HepG2 (cell line): ENCODE results near the gene RNASE8. TPM values are rescaled to one million over a fixed set of nuclear protein-coding genes. Genes with fewer than 3 reads are reported as not detected.
A peak's percentile ranks its signal among the peaks of the same experiment; 100 is the strongest.

Experiments
- ATRX ChIP-seq: sonication (generic); formaldehyde crosslinking; IDR thresholded peaks from 2 replicates; pipeline ENCODE4 v1.4.0; 2020; ENCODE audit warnings: missing genetic modification reagents, borderline replicate concordance
- BHLHE40 ChIP-seq: IDR thresholded peaks from 2 replicates; pipeline ENCODE4 v1.6.1; 2011; ENCODE audit warnings: low read length, improper control_type of control experiment
- DNMT3B ChIP-seq: conservative IDR thresholded peaks from 2 replicates; pipeline ENCODE4 v1.6.1; 2016; ENCODE audit warnings: missing biosample characterization, control low read depth
- EED ChIP-seq: sonication (generic); formaldehyde crosslinking; IDR thresholded peaks from 2 replicates; pipeline ENCODE4 v1.5.0; 2020; ENCODE audit warnings: mild to moderate bottlenecking, missing genetic modification reagents
- FOXP1 ChIP-seq, 2 experiments: fragments of 450-650 bp in 1 of 2; IDR thresholded peaks; 2 replicates each; pipeline ENCODE4 v1.6.1; 2017 to 2018; ENCODE audit warnings: antibody characterized with exemption in 1 of 2
- HIC2 ChIP-seq: sonication (generic); formaldehyde crosslinking; IDR thresholded peaks from 2 replicates; pipeline ENCODE4 v1.9.0; 2022; ENCODE audit warnings: low read depth, missing genetic modification reagents
- HMGA1 ChIP-seq: sonication (generic); formaldehyde crosslinking; conservative IDR thresholded peaks from 2 replicates; pipeline ENCODE4 v1.4.0; 2020; ENCODE audit warnings: missing genetic modification reagents
- HOXA7 ChIP-seq: sonication (generic); formaldehyde crosslinking; IDR thresholded peaks from 2 replicates; pipeline ENCODE4 v1.8.1; 2022; ENCODE audit warnings: mild to moderate bottlenecking, missing genetic modification reagents, moderate library complexity
- MED8 ChIP-seq: sonication (generic); formaldehyde crosslinking; IDR thresholded peaks from 2 replicates; pipeline ENCODE4 v1.8.1; 2023; ENCODE audit warnings: mild to moderate bottlenecking, missing genetic modification reagents; ENCODE audit not compliant: insufficient replicate concordance
- NFE2L2 ChIP-seq: fragments of 150-350 bp; IDR thresholded peaks from 2 replicates; pipeline ENCODE4 v1.6.1; 2014; ENCODE audit warnings: low read length
- NR2C2 ChIP-seq: sonication (generic); formaldehyde crosslinking; IDR thresholded peaks from 2 replicates; pipeline ENCODE4 v1.4.0; 2020; ENCODE audit warnings: missing genetic modification reagents, mild to moderate bottlenecking, moderate library complexity, borderline replicate concordance
- PCBP1 ChIP-seq: fragments of 200-400 bp; formaldehyde crosslinking; IDR thresholded peaks from 2 replicates; pipeline ENCODE4 v1.6.1; 2017; ENCODE audit warnings: mild to moderate bottlenecking, low read depth, low read length, borderline replicate concordance
- PHF21A ChIP-seq: sonication (generic); formaldehyde crosslinking; IDR thresholded peaks from 2 replicates; pipeline ENCODE4 v1.5.0; 2020; ENCODE audit warnings: mild to moderate bottlenecking, missing genetic modification reagents
- PHF8 ChIP-seq: sonication (generic); formaldehyde crosslinking; IDR thresholded peaks from 2 replicates; pipeline ENCODE4 v1.5.0; 2020; ENCODE audit warnings: missing genetic modification reagents
- RARA ChIP-seq: IDR thresholded peaks from 2 replicates; pipeline ENCODE4 v1.6.1; 2016; ENCODE audit warnings: missing genetic modification reagents, missing compliant biosample characterization
- REL ChIP-seq: sonication (generic); formaldehyde crosslinking; conservative IDR thresholded peaks from 2 replicates; pipeline ENCODE4 v1.8.0; 2022; ENCODE audit warnings: mild to moderate bottlenecking, missing genetic modification reagents, moderate library complexity
- SNAPC2 ChIP-seq: sonication (generic); formaldehyde crosslinking; IDR thresholded peaks from 2 replicates; pipeline ENCODE4 v1.8.1; 2022; ENCODE audit warnings: mild to moderate bottlenecking, missing genetic modification reagents
- SRF ChIP-seq: IDR thresholded peaks from 2 replicates; pipeline ENCODE4 v1.6.1; 2011; ENCODE audit warnings: mild to moderate bottlenecking, low read depth, low read length, moderate library complexity
- STAG1 ChIP-seq: sonication (generic); formaldehyde crosslinking; IDR thresholded peaks from 2 replicates; pipeline ENCODE4 v1.4.0; 2020; ENCODE audit warnings: missing genetic modification reagents
- SYNCRIP ChIP-seq: fragments of 200-400 bp; formaldehyde crosslinking; IDR thresholded peaks from 2 replicates; pipeline ENCODE4 v1.6.1; 2018; ENCODE audit warnings: mild to moderate bottlenecking, low read depth, low read length; ENCODE audit not compliant: insufficient read depth
- TEAD2 ChIP-seq: sonication (generic); formaldehyde crosslinking; IDR thresholded peaks from 2 replicates; pipeline ENCODE4 v1.9.0; 2021; ENCODE audit warnings: missing genetic modification reagents
- ZMYM4 ChIP-seq: sonication (generic); formaldehyde crosslinking; IDR thresholded peaks from 2 replicates; pipeline ENCODE4 v1.8.1; 2023; ENCODE audit warnings: mild to moderate bottlenecking, missing genetic modification reagents
- ZNF264 ChIP-seq: sonication (generic); formaldehyde crosslinking; IDR thresholded peaks from 2 replicates; pipeline ENCODE4 v1.4.0; 2020; ENCODE audit warnings: missing genetic modification reagents
- ZNF562 ChIP-seq: sonication (generic); formaldehyde crosslinking; IDR thresholded peaks from 2 replicates; pipeline ENCODE4 v1.8.0; 2022; ENCODE audit warnings: missing genetic modification reagents, borderline replicate concordance
- ZNF768 ChIP-seq: sonication (generic); formaldehyde crosslinking; IDR thresholded peaks from 2 replicates; pipeline ENCODE4 v1.4.0; 2020; ENCODE audit warnings: missing genetic modification reagents
- ZNF850 ChIP-seq: sonication (generic); formaldehyde crosslinking; conservative IDR thresholded peaks from 2 replicates; pipeline ENCODE4 v1.9.0; 2021; ENCODE audit warnings: mild to moderate bottlenecking, missing genetic modification reagents
- ZNF883 ChIP-seq: sonication (generic); formaldehyde crosslinking; IDR thresholded peaks from 2 replicates; pipeline ENCODE4 v1.5.1; 2020; ENCODE audit warnings: mild to moderate bottlenecking, missing genetic modification reagents; ENCODE audit errors: not compliant biosample characterization
- ZSCAN20 ChIP-seq: sonication (generic); formaldehyde crosslinking; IDR thresholded peaks from 2 replicates; pipeline ENCODE4 v1.4.0; 2020; ENCODE audit warnings: missing genetic modification reagents, mild to moderate bottlenecking, borderline replicate concordance
- polyA plus RNA-seq, 8 experiments: library from polyadenylated mRNA; depleted of rRNA in 3 of 8; stranded (reverse) in 7 of 8; unstranded in 1 of 8; fragments of >200 nt; fragmentation: Illumina TruSeq in 4 of 8; extraction: Trizol in 4 of 8; gene quantifications; 2 replicates each; pipeline versions ENCODE4 v1.2.1 to v1.2.3, GENCODE V29; 2011 to 2016; ENCODE audit warnings: low read depth in 4 of 8, missing spikeins in 1 of 8, mixed read lengths in 1 of 8; ENCODE audit not compliant: insufficient read depth in 1 of 8
- total RNA-seq, 5 experiments: library from RNA; depleted of rRNA; stranded (reverse); fragments of >200 nt; fragmentation: Illumina TruSeq; extraction: Trizol; gene quantifications; 2 replicates each; pipeline ENCODE4 v1.2.3, GENCODE V29; 2016; ENCODE audit warnings: low read depth in 1 of 5

The RNASE8 gene
- total and polyA plus RNA-seq, 2 of the 13 experiments (the other 11 are each of a cell fraction or from before 2014, with no cell fraction given) = not detected

GRCh38 chr14:21071225-21072030, 13.8 kb downstream of the RNASE8 start (continued):
- TF ChIP-seq FOXP1 (IDR thresholded peaks at IDR 0.05) (no peak), FOXP1 (CRISPR knock-in tag; IDR thresholded peaks at IDR 0.05) (no peak), SYNCRIP (no peak), MED8 (no peak), ZNF768 (CRISPR knock-in tag) (peak; percentile 65; the same call in 1 of the 2 replicates), ZMYM4 (CRISPR knock-in tag) (0 out of 2 replicates have a peak, but pooled peaks have one; percentile 40), PHF8 (CRISPR knock-in tag) (no peak; the same call in 1 of the 2 replicates), DNMT3B (peak; percentile 32; the same call in 1 of the 2 replicates), PHF21A (CRISPR knock-in tag) (no peak), ATRX (CRISPR knock-in tag) (no peak), ZSCAN20 (no peak), SRF (no peak), HOXA7 (peak; percentile 79; the same call in 1 of the 2 replicates), HMGA1 (CRISPR knock-in tag) (no peak), ZNF850 (CRISPR knock-in tag) (no peak), ZNF883 (CRISPR knock-in tag) (no peak), NFE2L2 (no peak), ZNF562 (CRISPR knock-in tag) (no peak), HIC2 (peak; percentile 97), RARA (CRISPR knock-in tag) (peak; percentile 36), TEAD2 (CRISPR knock-in tag) (no peak), STAG1 (CRISPR knock-in tag) (no peak), PCBP1 (peak; percentile 77; the same call in 1 of the 2 replicates), SNAPC2 (CRISPR knock-in tag) (no peak), ZNF264 (no peak), EED (CRISPR knock-in tag) (no peak), REL (peak; percentile 97), NR2C2 (CRISPR knock-in tag) (no peak; the same call in 1 of the 2 replicates), BHLHE40 (no peak)
